ENCODE data around the gene GIPC2.
"Not testable (repeated sequence)": the region's sequence is repeated elsewhere in the genome, so short reads cannot be mapped to it uniquely, and the experiment has no call there.

GIPC2 gene

DNA sequence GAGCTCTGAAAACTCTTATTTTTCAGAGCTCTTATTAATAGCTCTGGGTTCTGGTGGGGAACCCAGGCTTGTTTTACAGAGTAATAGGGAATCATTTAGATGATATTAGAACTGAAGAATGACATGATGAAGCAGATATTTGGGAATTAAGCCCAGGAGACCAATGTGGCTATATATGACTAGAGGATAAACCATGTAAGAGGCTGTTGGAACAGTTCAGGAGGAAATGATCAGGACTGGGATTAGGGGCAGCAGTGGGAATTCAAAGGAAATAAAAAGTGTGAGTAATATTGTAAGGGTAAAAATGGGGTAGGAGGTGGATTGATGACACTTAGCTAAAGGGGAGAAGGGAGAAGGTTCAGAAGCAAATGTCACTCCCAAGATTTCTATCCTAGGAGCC lies 58.6 kb downstream of the GIPC2 start:
- Mint-ChIP-seq H3K9me3 (no peaks in the 10 kb centered on the region), H3K4me3 (no peak overlapping the region), H3K4me1 (no peaks in the 10 kb centered on the region), H3K27ac (no peak overlapping the region), H3K36me3 (ENCODE audit: low read depth) (no peaks in the 10 kb centered on the region), H3K27me3 (ENCODE audit: low read depth, poor library complexity) (no peaks in the 10 kb centered on the region)
- DNase-seq, result no peak
- TF ChIP-seq, protein P1, sequence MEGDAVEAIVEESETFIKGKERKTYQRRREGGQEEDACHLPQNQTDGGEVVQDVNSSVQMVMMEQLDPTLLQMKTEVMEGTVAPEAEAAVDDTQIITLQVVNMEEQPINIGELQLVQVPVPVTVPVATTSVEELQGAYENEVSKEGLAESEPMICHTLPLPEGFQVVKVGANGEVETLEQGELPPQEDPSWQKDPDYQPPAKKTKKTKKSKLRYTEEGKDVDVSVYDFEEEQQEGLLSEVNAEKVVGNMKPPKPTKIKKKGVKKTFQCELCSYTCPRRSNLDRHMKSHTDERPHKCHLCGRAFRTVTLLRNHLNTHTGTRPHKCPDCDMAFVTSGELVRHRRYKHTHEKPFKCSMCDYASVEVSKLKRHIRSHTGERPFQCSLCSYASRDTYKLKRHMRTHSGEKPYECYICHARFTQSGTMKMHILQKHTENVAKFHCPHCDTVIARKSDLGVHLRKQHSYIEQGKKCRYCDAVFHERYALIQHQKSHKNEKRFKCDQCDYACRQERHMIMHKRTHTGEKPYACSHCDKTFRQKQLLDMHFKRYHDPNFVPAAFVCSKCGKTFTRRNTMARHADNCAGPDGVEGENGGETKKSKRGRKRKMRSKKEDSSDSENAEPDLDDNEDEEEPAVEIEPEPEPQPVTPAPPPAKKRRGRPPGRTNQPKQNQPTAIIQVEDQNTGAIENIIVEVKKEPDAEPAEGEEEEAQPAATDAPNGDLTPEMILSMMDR (IDR thresholded peaks at IDR 0.05), result no peak

DNA sequence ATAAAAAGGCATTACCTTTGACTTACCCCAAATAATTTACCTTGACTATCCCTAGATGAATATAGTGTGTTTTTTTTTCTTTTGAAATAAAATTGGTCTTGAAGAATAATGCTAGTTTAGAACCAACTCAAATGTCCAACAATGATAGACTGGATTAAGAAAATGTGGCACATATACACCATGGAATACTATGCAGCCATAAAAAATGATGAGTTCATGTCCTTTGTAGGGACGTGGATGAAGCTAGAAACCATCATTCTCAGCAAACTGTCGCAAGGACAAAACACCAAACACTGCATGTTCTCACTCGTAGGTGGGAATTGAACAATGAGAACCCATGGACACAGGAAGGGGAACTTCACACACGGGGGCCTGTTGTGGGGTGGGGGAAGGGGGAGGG lies 63.9 kb downstream of the GIPC2 start:
- H3K9me3 Mint-ChIP-seq; DNase-seq; H3K27ac Mint-ChIP-seq; H3K4me1 Mint-ChIP-seq; H3K4me3 Mint-ChIP-seq; H3K36me3 Mint-ChIP-seq (ENCODE audit: low read depth); H3K27me3 Mint-ChIP-seq (ENCODE audit: low read depth, poor library complexity): not testable (repeated sequence)

DNA sequence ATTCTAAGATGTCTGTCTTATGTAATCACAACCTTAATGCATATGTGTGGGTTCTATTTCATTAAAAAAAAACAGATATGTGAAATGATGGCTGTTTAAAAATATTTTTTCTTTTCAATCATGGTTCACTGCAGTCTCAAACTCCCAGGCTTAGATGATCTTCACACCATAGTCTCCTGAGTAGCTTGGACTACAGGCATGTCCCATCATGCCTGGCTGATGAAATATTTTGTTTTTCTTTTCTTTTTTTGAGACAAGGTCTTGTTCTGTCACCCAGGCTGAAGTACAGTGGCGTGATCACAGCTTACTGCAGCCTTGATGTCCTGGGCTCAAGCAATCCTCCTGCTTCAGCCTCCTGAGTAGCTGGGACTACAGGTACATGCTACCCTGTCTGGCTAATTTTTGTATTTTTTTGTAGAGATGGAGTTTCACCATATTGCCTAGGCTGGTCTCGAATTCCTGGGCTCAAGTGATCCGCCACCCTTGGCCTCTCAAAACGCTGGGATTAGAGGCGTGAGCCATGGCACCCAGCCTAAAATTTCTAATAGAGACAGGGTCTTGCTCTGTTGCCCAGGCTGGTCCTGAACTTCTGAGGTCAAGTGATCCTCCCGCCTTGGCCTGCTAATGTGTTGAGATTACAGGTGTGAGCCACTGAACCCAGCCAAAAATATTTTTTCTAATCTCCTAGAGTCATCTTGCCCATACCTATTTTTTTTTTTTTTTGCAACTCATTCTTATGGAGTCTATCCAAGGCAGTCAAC lies 67.6 kb downstream of the GIPC2 start:
- DNase-seq, result no peak
- no peaks in the 10 kb centered on the region for H3K4me1 Mint-ChIP-seq
- H3K36me3 Mint-ChIP-seq (ENCODE audit: low read depth), result no peaks in the 10 kb centered on the region
- H3K4me3 Mint-ChIP-seq, result no peak overlapping the region
- TF ChIP-seq, protein P1 (IDR thresholded peaks at IDR 0.05), result no peak
- no peaks in the 10 kb centered on the region for H3K9me3 Mint-ChIP-seq
- H3K27ac Mint-ChIP-seq, result no peak overlapping the region
- peaks cover 3% of the 10 kb centered on the region for H3K27me3 Mint-ChIP-seq (ENCODE audit: low read depth, poor library complexity)

DNA sequence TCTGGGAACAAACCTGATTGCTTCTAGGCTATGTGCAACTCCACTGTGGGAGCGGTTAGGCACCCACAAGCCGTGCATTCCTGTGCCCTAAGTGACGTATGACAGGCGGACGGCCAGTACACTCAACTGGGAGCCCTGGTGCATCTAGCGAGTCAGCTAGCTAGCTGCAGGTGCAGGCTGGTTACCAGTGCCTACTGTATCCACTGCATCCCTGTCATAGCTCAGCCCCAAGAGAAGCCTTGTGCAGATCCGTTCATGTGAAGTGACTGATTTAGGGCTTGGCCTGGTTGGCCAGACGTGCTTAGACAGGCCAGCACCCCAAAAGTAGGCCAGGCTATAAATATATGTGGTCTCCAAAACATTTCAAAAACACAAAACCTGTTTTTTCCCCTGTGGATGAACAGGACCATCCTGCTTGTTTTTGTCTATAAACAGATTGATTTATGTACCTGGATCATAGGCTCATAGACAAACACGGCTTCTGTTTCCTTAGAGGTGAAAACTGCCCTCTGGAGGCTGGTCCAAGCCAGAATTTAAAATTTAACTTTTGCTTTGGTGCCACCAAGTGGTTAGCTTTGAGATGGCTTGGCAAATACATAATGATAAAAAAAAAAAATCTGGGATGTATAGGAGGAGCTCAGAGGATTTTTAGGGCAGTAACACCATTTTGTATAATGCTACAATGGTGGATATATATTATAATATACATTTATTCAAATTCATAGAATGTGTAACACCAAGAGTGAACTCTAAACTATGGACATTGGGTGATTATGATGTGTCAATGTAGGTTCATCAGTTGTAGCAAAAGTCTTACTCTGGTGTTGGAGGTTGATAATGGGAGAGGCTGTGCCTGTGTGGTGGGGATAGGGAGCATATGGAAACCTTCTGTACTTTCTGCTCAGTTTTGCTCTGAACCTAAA lies 68.5 kb downstream of the GIPC2 start:
- H3K27ac Mint-ChIP-seq, result no peak overlapping the region
- TF ChIP-seq, protein P1 (IDR thresholded peaks at IDR 0.05), result peak; percentile 81
- no peak overlapping the region for H3K4me3 Mint-ChIP-seq
- peak; percentile 55 for DNase-seq
- peaks cover 3% of the 10 kb centered on the region for H3K27me3 Mint-ChIP-seq (ENCODE audit: low read depth, poor library complexity)
- H3K4me1 Mint-ChIP-seq, result no peaks in the 10 kb centered on the region
- no peaks in the 10 kb centered on the region for H3K9me3 Mint-ChIP-seq
- no peaks in the 10 kb centered on the region for H3K36me3 Mint-ChIP-seq (ENCODE audit: low read depth)

DNA sequence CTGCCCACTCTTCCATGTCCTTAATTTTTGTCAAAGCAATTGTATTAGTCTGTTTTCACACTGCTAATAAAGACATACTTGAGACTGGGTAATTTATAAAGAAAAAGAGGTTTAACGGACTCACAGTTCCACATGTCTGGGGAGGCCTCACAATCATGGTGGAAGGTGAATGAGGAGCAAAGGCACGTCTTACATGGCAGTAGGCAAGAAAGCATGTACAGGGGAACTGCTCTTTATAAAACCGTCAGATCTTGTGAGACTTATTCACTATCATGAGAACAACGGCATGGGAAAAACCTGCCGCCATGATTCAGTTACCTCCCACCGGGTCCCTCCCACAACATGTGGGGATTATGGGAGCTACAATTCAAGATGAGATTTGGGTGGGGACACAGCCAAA lies 74.7 kb downstream of the GIPC2 start:
- DNase-seq; H3K36me3 Mint-ChIP-seq (ENCODE audit: low read depth); H3K27me3 Mint-ChIP-seq (ENCODE audit: low read depth, poor library complexity); H3K4me1 Mint-ChIP-seq; H3K4me3 Mint-ChIP-seq; H3K9me3 Mint-ChIP-seq; H3K27ac Mint-ChIP-seq: not testable (repeated sequence)

DNA sequence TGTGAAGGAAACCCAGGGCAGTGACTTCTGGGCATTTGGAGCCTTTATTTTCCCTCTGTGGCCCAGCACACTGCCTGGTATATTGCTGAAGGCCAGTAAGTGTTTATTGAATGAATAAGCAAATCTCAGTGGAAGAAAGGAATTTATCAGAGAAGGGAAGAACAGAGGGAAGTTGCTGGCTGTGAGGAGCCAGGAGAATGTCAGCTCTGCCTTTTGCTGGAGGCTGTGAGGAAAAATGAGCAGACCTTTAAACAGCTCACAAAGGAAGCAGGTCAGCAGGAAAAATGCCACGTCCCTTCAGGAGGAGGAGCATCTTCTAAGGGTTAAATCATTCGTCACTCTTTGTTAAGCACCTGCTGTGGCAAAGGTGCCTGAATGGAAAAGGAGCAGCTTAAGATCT lies 75.9 kb downstream of the GIPC2 start:
- no peaks in the 10 kb centered on the region for H3K4me1 Mint-ChIP-seq
- TF ChIP-seq, protein P1 (IDR thresholded peaks at IDR 0.05), result no peak
- no peak overlapping the region for H3K4me3 Mint-ChIP-seq
- H3K27me3 Mint-ChIP-seq (ENCODE audit: low read depth, poor library complexity), result no peaks in the 10 kb centered on the region
- no peak for DNase-seq
- no peaks in the 10 kb centered on the region for H3K36me3 Mint-ChIP-seq (ENCODE audit: low read depth)
- H3K9me3 Mint-ChIP-seq, result no peaks in the 10 kb centered on the region
- H3K27ac Mint-ChIP-seq, result no peak overlapping the region
